HepG2 (cell line): ENCODE measurements around the gene MYH9. TPM values are rescaled to one million over a fixed set of nuclear protein-coding genes. Genes with fewer than 3 reads are reported as not detected.
"Not testable (repeated sequence)": the region's sequence is repeated elsewhere in the genome, so short reads cannot be mapped to it uniquely, and the experiment has no call there.

ENCODE experiments used
- ARNTL ChIP-seq: sonication (generic); formaldehyde crosslinking; IDR thresholded peaks from 2 replicates; pipeline ENCODE4 v1.4.0; 2020; ENCODE audit warnings: mild to moderate bottlenecking, missing genetic modification reagents
- FOXC1 ChIP-seq: sonication (generic); formaldehyde crosslinking; IDR thresholded peaks from 2 replicates; pipeline ENCODE4 v1.8.0; 2022; ENCODE audit warnings: mild to moderate bottlenecking, missing genetic modification reagents, borderline replicate concordance
- HHEX ChIP-seq: IDR thresholded peaks from 2 replicates; pipeline ENCODE4 v1.6.1; 2016; ENCODE audit warnings: control low read depth
- HMG20A ChIP-seq: IDR thresholded peaks from 2 replicates; pipeline ENCODE4 v1.6.1; 2016; ENCODE audit warnings: borderline replicate concordance
- KDM3A ChIP-seq: IDR thresholded peaks from 2 replicates; pipeline ENCODE4 v1.6.1; 2018; ENCODE audit warnings: low read depth, missing compliant biosample characterization
- MTA1 ChIP-seq: sonication (generic); formaldehyde crosslinking; IDR thresholded peaks from 2 replicates; pipeline ENCODE4 v1.4.0; 2020; ENCODE audit warnings: missing genetic modification reagents, mild to moderate bottlenecking, borderline replicate concordance
- MXD3 ChIP-seq: IDR thresholded peaks from 2 replicates; pipeline ENCODE4 v1.6.1; 2016; ENCODE audit warnings: mild to moderate bottlenecking, missing biosample characterization, missing genetic modification reagents
- NCOA2 ChIP-seq: sonication (generic); formaldehyde crosslinking; IDR thresholded peaks from 2 replicates; pipeline ENCODE4 v1.8.0; 2022; ENCODE audit warnings: inconsistent platforms
- NFIC ChIP-seq: IDR thresholded peaks from 2 replicates; pipeline ENCODE4 v1.6.1; 2012; ENCODE audit warnings: mild to moderate bottlenecking, low read length, inconsistent platforms
- NRL ChIP-seq: sonication (generic); formaldehyde crosslinking; IDR thresholded peaks from 2 replicates; pipeline ENCODE4 v1.5.0; 2020; ENCODE audit warnings: missing genetic modification reagents, mild to moderate bottlenecking, moderate library complexity, borderline replicate concordance
- SP1 ChIP-seq, 2 experiments: fragments of 450-650 bp in 1 of 2; sonication (generic) in 1 of 2; formaldehyde crosslinking in 1 of 2; IDR thresholded peaks; 2 replicates each; pipeline versions ENCODE4 v1.4.0 to v1.6.1; 2016 to 2020; ENCODE audit warnings: missing genetic modification reagents in 1 of 2
- TBX2 ChIP-seq: sonication (generic); formaldehyde crosslinking; IDR thresholded peaks from 2 replicates; pipeline ENCODE4 v1.5.0; 2020; ENCODE audit warnings: missing genetic modification reagents, mild to moderate bottlenecking, borderline replicate concordance
- THRA ChIP-seq: sonication (generic); formaldehyde crosslinking; IDR thresholded peaks from 2 replicates; pipeline ENCODE4 v1.4.0; 2020; ENCODE audit warnings: missing genetic modification reagents, borderline replicate concordance
- ZBTB4 ChIP-seq: sonication (generic); formaldehyde crosslinking; IDR thresholded peaks from 2 replicates; pipeline ENCODE4 v1.4.0; 2020; ENCODE audit warnings: missing genetic modification reagents, mild to moderate bottlenecking, borderline replicate concordance
- ZBTB7B ChIP-seq: sonication (generic); formaldehyde crosslinking; IDR thresholded peaks from 2 replicates; pipeline ENCODE4 v1.4.0; 2020; ENCODE audit warnings: missing genetic modification reagents
- ZMYM2 ChIP-seq: sonication (generic); formaldehyde crosslinking; IDR thresholded peaks from 2 replicates; pipeline ENCODE4 v1.8.0; 2022; ENCODE audit warnings: mild to moderate bottlenecking, missing genetic modification reagents
- ZNF205 ChIP-seq: IDR thresholded peaks from 2 replicates; pipeline ENCODE4 v1.6.1; 2018; ENCODE audit warnings: missing biosample characterization, missing genetic modification reagents
- polyA plus RNA-seq, 8 experiments: library from polyadenylated mRNA; depleted of rRNA in 3 of 8; stranded (reverse) in 7 of 8; unstranded in 1 of 8; fragments of >200 nt; fragmentation: Illumina TruSeq in 4 of 8; extraction: Trizol in 4 of 8; gene quantifications; 2 replicates each; pipeline versions ENCODE4 v1.2.1 to v1.2.3, GENCODE V29; 2011 to 2016; ENCODE audit warnings: low read depth in 4 of 8, missing spikeins in 1 of 8, mixed read lengths in 1 of 8; ENCODE audit not compliant: insufficient read depth in 1 of 8
- total RNA-seq, 5 experiments: library from RNA; depleted of rRNA; stranded (reverse); fragments of >200 nt; fragmentation: Illumina TruSeq; extraction: Trizol; gene quantifications; 2 replicates each; pipeline ENCODE4 v1.2.3, GENCODE V29; 2016; ENCODE audit warnings: low read depth in 1 of 5

Gene MYH9
- total and polyA plus RNA-seq, 2 of the 13 experiments (the other 11 are each of a cell fraction or from before 2014, with no cell fraction given) = 50.7 to 98.5 TPM

GRCh38 chr22:36251979-36252608, 135.7 kb downstream of the MYH9 start (continued):
- peak; percentile 81; the same call in 1 of the 2 replicates for TF ChIP-seq ZBTB4
- TF ChIP-seq SP1 (IDR thresholded peaks at IDR 0.05) = not testable (repeated sequence)
- TF ChIP-seq SP1 (CRISPR knock-in tag; IDR thresholded peaks at IDR 0.05) = 0 out of 2 replicates have a peak, but pooled peaks have one; percentile 11
- TF ChIP-seq HHEX (CRISPR knock-in tag) = peak; percentile 52; the same call in 1 of the 2 replicates
- 0 out of 2 replicates have a peak, but pooled peaks have one; percentile 36 for TF ChIP-seq FOXC1
- TF ChIP-seq THRA (CRISPR knock-in tag) = peak; percentile 62; the same call in 1 of the 2 replicates
- peak; percentile 91 for TF ChIP-seq MTA1 (CRISPR knock-in tag)
- TF ChIP-seq ZBTB7B (CRISPR knock-in tag) = peak; percentile 95
- TF ChIP-seq ARNTL (CRISPR knock-in tag) = peak; percentile 86
- peak; percentile 26; the same call in 1 of the 2 replicates for TF ChIP-seq NFIC
- peak; percentile 29; the same call in 1 of the 2 replicates for TF ChIP-seq ZMYM2 (CRISPR knock-in tag)
- TF ChIP-seq MXD3 (CRISPR knock-in tag) = 0 out of 2 replicates have a peak, but pooled peaks have one; percentile 23
- TF ChIP-seq NRL = 0 out of 2 replicates have a peak, but pooled peaks have one; percentile 49
- peak; percentile 57; the same call in 1 of the 2 replicates for TF ChIP-seq HMG20A (CRISPR knock-in tag)
- peak; percentile 88 for TF ChIP-seq TBX2 (CRISPR knock-in tag)
- peak; percentile 66; the same call in 1 of the 2 replicates for TF ChIP-seq KDM3A (CRISPR knock-in tag)
- peak; percentile 49; the same call in 1 of the 2 replicates for TF ChIP-seq NCOA2
- TF ChIP-seq ZNF205 (CRISPR knock-in tag) = peak; percentile 67; the same call in 1 of the 2 replicates
